ENCODE data around the gene DNAJA1.
A peak's percentile ranks its signal among the peaks of the same experiment; 100 is the strongest.
"Not testable (repeated sequence)": the region's sequence is repeated elsewhere in the genome, so short reads cannot be mapped to it uniquely, and the experiment has no call there.

DNAJA1 gene

GRCh38 chr9:33024966-33025571 lies at the start of gene DNAJA1:
DNAJA1 (plus strand) TSS chr9:33025273; CDS start chr9:33026485, 1,212 bp downstream.
- peak; percentile 81 for DNase-seq (ENCODE audit: low spot score)
- FAIRE-seq, result no peak

GRCh38 chr9:32978051-32978450 lies 47.0 kb upstream of the DNAJA1 start:
- DNase-seq (ENCODE audit: low spot score) (no peak), FAIRE-seq (no peak)

GRCh38 chr9:32986971-32987370 lies 38.1 kb upstream of the DNAJA1 start:
- DNase-seq (ENCODE audit: low spot score), result no peak
- FAIRE-seq, result no peak

- no peak for FAIRE-seq
- DNase-seq (ENCODE audit: low spot score), result no peak
Measured at GRCh38 chr9:32989660-32990059, 35.4 kb upstream of the DNAJA1 start.

GRCh38 chr9:32991897-32992594 lies 33.0 kb upstream of the DNAJA1 start:
- DNase-seq (ENCODE audit: low spot score) (no peak), FAIRE-seq (no peak)

- DNase-seq (ENCODE audit: low spot score) (no peak), FAIRE-seq (no peak)
Measured at GRCh38 chr9:32992595-32993238, 32.4 kb upstream of the DNAJA1 start.

GRCh38 chr9:33000682-33001055 lies 24.4 kb upstream of the DNAJA1 start:
- FAIRE-seq, result not testable (repeated sequence)

GRCh38 chr9:33005335-33005734 lies 19.7 kb upstream of the DNAJA1 start:
- not testable (repeated sequence) for FAIRE-seq; DNase-seq (ENCODE audit: low spot score)

More at GRCh38 chr9:33000682-33001055, 24.4 kb upstream of the DNAJA1 start:
- not testable (repeated sequence) for DNase-seq (ENCODE audit: low spot score)

GRCh38 chr9:33007755-33008154 lies 17.3 kb upstream of the DNAJA1 start:
- DNase-seq (ENCODE audit: low spot score) (no peak), FAIRE-seq (no peak)

- FAIRE-seq, result no peak
- DNase-seq (ENCODE audit: low spot score), result no peak
Measured at GRCh38 chr9:33011831-33012230, 13.2 kb upstream of the DNAJA1 start.

- DNase-seq (ENCODE audit: low spot score) (no peak), FAIRE-seq (no peak)
Measured at GRCh38 chr9:33012328-33013069, 12.6 kb upstream of the DNAJA1 start.

GRCh38 chr9:33013962-33014664 lies 11.0 kb upstream of the DNAJA1 start:
- DNase-seq (ENCODE audit: low spot score), result no peak
- no peak for FAIRE-seq

GRCh38 chr9:33014665-33015014 lies 10.4 kb upstream of the DNAJA1 start:
- FAIRE-seq, result no peak
- no peak for DNase-seq (ENCODE audit: low spot score)

- FAIRE-seq, result no peak
Measured at GRCh38 chr9:33017283-33018041, 7.6 kb upstream of the DNAJA1 start.

GRCh38 chr9:33019797-33020196 lies 5.3 kb upstream of the DNAJA1 start:
- FAIRE-seq, result no peak
- no peak for DNase-seq (ENCODE audit: low spot score)

More at GRCh38 chr9:33017283-33018041, 7.6 kb upstream of the DNAJA1 start:
- DNase-seq (ENCODE audit: low spot score), result no peak

GRCh38 chr9:33022303-33022702 lies 2.8 kb upstream of the DNAJA1 start:
- no peak for FAIRE-seq
- no peak for DNase-seq (ENCODE audit: low spot score)

GRCh38 chr9:33022755-33023154 lies 2.3 kb upstream of the DNAJA1 start:
- no peak for FAIRE-seq
- no peak for DNase-seq (ENCODE audit: low spot score)

- FAIRE-seq (no peak), DNase-seq (ENCODE audit: low spot score) (no peak)
Measured at GRCh38 chr9:33023661-33024060, 1.4 kb upstream of the DNAJA1 start.

GRCh38 chr9:33024126-33024965 lies 727 bp upstream of the DNAJA1 start:
- DNase-seq (ENCODE audit: low spot score) (no peak), FAIRE-seq (no peak)
